B cell (primary cell): Measurements from ENCODE around the gene SLC12A7. TPM values are rescaled to one million over a fixed set of nuclear protein-coding genes. Genes with fewer than 3 reads are reported as not detected.
A peak's percentile ranks its signal among the peaks of the same experiment; 100 is the strongest.

ENCODE experiments used
- ATAC-seq: fragments of 200-7000 bp; cut with Tn5 transposase; one replicate; pipeline ENCODE4 v1.10.0; 2021; ENCODE audit warnings: low read depth, mild to moderate bottlenecking, moderate number of reproducible peaks, moderate library complexity
- CTCF ChIA-PET: fragments of 350-600 bp; sonication (Branson Sonifier 250); formaldehyde crosslinking; loops from one replicate; lab custom pipeline; 2021; ENCODE audit warnings: antibody characterized with exemption, inconsistent platforms; lab: Charles Lee
- POLR2A ChIA-PET: fragments of 350-600 bp; sonication (Branson Sonifier 250); formaldehyde crosslinking; loops from one replicate; lab custom pipeline; 2021; ENCODE audit warnings: antibody characterized with exemption; lab: Charles Lee
- DNase-seq: peaks from one replicate; pipeline ENCODE4 v3.0.0; 2013
- H2AFZ ChIP-seq: 2 replicates; pipeline ENCODE4 v1.6.1; 2012; ENCODE audit warnings: mild to moderate bottlenecking, low read depth, low read length; ENCODE audit not compliant: insufficient read depth, poor library complexity, severe bottlenecking
- H3K27ac ChIP-seq, 2 donors: 1 replicate in 1 of 2; 2 replicates in 1 of 2; pipeline ENCODE4 v1.5.1; 2012 to 2013; ENCODE audit warnings: low read length in 2 of 2, mild to moderate bottlenecking in 2 of 2, moderate library complexity in 1 of 2
- H3K27me3 ChIP-seq, 4 experiments: fragments of 200-600 bp in 1 of 4; sonication (generic) in 1 of 4; replicated peaks in 1 of 4; 1 replicate in 2 of 4; 2 replicates in 2 of 4; pipeline versions ENCODE4 v1.6.1 to v1.7.0; 2013 to 2016; ENCODE audit warnings: low read length in 3 of 4, mild to moderate bottlenecking in 2 of 4, mixed read lengths in 1 of 4, moderate library complexity in 1 of 4; ENCODE audit not compliant: insufficient read depth in 4 of 4, control insufficient read depth in 3 of 4; ENCODE audit errors: control extremely low read depth in 1 of 4
- H3K36me3 ChIP-seq, 2 experiments: replicated peaks in 1 of 2; 1 replicate in 1 of 2; 2 replicates in 1 of 2; pipeline versions ENCODE4 v1.6.1 to v1.7.1; 2013; ENCODE audit warnings: low read length in 1 of 2; ENCODE audit not compliant: insufficient read depth in 2 of 2, control insufficient read depth in 1 of 2; ENCODE audit errors: control extremely low read depth in 1 of 2, extremely low read depth in 1 of 2
- H3K4me1 ChIP-seq, 2 donors: fragments of 200-600 bp in 1 of 2; sonication (generic) in 1 of 2; 1 replicate in 1 of 2; 2 replicates in 1 of 2; pipeline versions ENCODE4 v1.5.1 to v1.6.1; 2013 to 2017; ENCODE audit warnings: low read length in 2 of 2; ENCODE audit not compliant: control insufficient read depth in 2 of 2, insufficient read depth in 2 of 2
- H3K4me2 ChIP-seq: replicated peaks from 2 replicates; pipeline ENCODE3; 2012; ENCODE audit warnings: mild to moderate bottlenecking, low read depth, low read length; ENCODE audit not compliant: poor library complexity, severe bottlenecking
- H3K4me3 ChIP-seq, 5 experiments: fragments of 200-600 bp in 1 of 5; sonication (generic) in 1 of 5; 1 replicate in 3 of 5; 2 replicates in 2 of 5; pipeline versions ENCODE4 v1.5.1 to v1.7.0; 2011 to 2016; ENCODE audit warnings: low read length in 4 of 5, mild to moderate bottlenecking in 4 of 5, low read depth in 2 of 5, control low read depth in 1 of 5, moderate library complexity in 1 of 5; ENCODE audit not compliant: insufficient read depth in 1 of 5; ENCODE audit errors: control extremely low read depth in 1 of 5, extremely low read depth in 1 of 5
- H3K79me2 ChIP-seq: fragments of 200-600 bp; sonication (generic); one replicate; pipeline ENCODE4 v1.6.0; 2016; ENCODE audit warnings: low read length; ENCODE audit not compliant: control insufficient read depth, insufficient read depth
- H3K9ac ChIP-seq: fragments of 200-600 bp; sonication (generic); 2 replicates; pipeline ENCODE4 v1.6.1; 2017; ENCODE audit warnings: mild to moderate bottlenecking, low read length, moderate library complexity
- H3K9me3 ChIP-seq, 3 donors: one replicate each; pipeline versions ENCODE4 v1.6.1 to v1.7.1; 2013; ENCODE audit warnings: low read length in 2 of 3; ENCODE audit not compliant: control insufficient read depth in 2 of 3, insufficient read depth in 1 of 3; ENCODE audit errors: control extremely low read depth in 1 of 3
- H4K20me1 ChIP-seq: 2 replicates; pipeline ENCODE4 v1.6.0; 2012; ENCODE audit warnings: mild to moderate bottlenecking, low read length; ENCODE audit not compliant: insufficient read depth, control insufficient read depth, poor library complexity, severe bottlenecking
- H3K27ac Mint-ChIP-seq: one replicate; pipeline ENCODE4 v1.8.0; 2021; ENCODE audit warnings: mixed read lengths
- H3K27me3 Mint-ChIP-seq: one replicate; pipeline ENCODE4 v1.8.0; 2021; ENCODE audit warnings: mixed read lengths
- H3K4me1 Mint-ChIP-seq: one replicate; pipeline ENCODE4 v1.8.0; 2021; ENCODE audit warnings: mixed read lengths
- H3K4me3 Mint-ChIP-seq: one replicate; pipeline ENCODE4 v1.8.0; 2021; ENCODE audit warnings: mixed read lengths
- H3K9me3 Mint-ChIP-seq: one replicate; pipeline ENCODE4 v1.8.0; 2022; ENCODE audit warnings: mixed read lengths; ENCODE audit not compliant: insufficient read depth
- EZH2 ChIP-seq: IDR thresholded peaks from 2 replicates; pipeline ENCODE4 v1.6.1; 2012; ENCODE audit warnings: borderline replicate concordance, low read depth, mild to moderate bottlenecking, moderate library complexity, low read length; ENCODE audit not compliant: insufficient read depth, poor library complexity, severe bottlenecking
- WGBS: methylation state at CpG from one replicate; pipeline ENCODE4 v1.1.5; 2013; ENCODE audit warnings: missing lambda C conversion rate; ENCODE audit not compliant: insufficient coverage; 5-methylcytosine and 5-hydroxymethylcytosine counted together
- intact Hi-C: fragments of 100-400 bp; cut with micrococcal nuclease; formaldehyde crosslinking; loops from one replicate; pipeline ENCODE4 v1.10.0; 2022
- polyA plus RNA-seq: library from polyadenylated mRNA; depleted of rRNA; stranded (reverse); fragments of >200 nt; gene quantifications from 2 replicates; pipeline ENCODE4 v1.2.3, GENCODE V29; 2012
- total RNA-seq, 2 donors: library from RNA; stranded (reverse); fragments of 120-200 nt in 1 of 2; gene quantifications; 1 replicate in 1 of 2; 2 replicates in 1 of 2; pipeline versions ENCODE4 v1.2.3 to v1.2.4, GENCODE V29; 2013 to 2022
- TF ChIP-seq, protein P1 (sequence below): fragments of 200-600 bp; IDR thresholded peaks from one replicate; pipeline ENCODE4 v1.8.0; 2022; ENCODE audit warnings: antibody characterized with exemption, mild to moderate bottlenecking

SLC12A7 gene
- total and polyA plus RNA-seq, 2 donors (not counting 1 experiment from before 2014, with no cell fraction given) = 25.5 to 34.4 TPM

DNA sequence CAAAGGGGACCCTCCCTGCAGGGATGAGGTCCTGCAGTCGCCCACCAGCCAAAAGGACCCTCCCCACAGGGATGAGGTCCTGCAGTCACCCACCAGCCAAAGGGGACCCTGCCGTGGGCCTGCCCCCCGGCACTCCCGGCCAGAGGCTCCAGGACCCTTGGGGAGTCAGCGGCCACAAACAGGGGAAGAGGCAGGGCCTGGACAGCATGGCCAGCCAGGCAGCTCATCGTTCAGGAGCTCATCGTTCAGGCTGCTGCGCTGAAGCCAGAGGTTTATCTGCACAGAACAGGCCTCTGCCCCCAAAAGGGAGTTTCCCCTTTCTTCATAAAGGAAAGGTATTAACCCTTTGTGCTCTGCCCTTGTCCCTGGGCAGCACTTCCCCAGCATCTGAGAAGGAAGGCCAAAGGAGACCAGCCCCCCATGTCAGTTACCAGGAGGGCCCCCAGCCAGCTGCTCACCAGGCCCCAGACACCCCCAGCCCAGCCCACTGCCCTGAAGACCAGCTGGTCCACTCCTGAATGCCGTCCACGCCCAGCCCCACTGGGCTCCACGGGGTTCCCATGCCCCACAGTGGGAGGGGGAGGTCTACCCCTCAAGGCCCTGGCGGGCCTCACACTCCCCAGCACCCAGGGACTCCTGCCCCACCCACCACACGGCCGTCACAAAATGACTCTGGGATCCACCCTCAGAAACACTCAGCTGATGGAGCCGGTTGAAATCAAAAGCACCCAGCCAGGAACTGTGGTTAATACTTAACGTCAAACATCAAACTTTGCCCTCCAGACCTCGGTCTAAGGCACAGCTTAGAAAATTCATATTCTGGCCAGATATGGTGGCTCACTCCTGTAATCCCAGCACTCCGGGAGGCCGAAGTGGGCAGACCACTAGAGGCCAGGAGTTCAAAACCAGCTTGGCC, 6.3 kb downstream of the SLC12A7 start:
- ChIA-PET POLR2A (interaction anchor here (0.5 kb wide), 1 partner anchor 835 kb away, joined by 8 read pairs; no protein-coding TSS in a partner anchor), CTCF (interaction anchor here (1.3 to 2.2 kb wide), 4 partner anchors 28 to 540 kb away, joined by 3 to 7 read pairs (median 4); no protein-coding TSS in a partner anchor)
- H3K9me3 Mint-ChIP-seq = no peaks in the 10 kb centered on the region
- Histone ChIP-seq H3K4me2 (peak overlapping the region; percentile 76), H3K4me3 (peak overlapping the region in 4 of 5 experiments; percentile 40 to 43 (median 43)), H3K27ac (peak overlapping the region; percentile 79 to 82), H3K36me3 (no peaks in the 10 kb centered on the region), H2AFZ (no peak overlapping the region), H3K27me3 (peaks cover 0 to 5% (median 0%) of the 10 kb centered on the region in 4 experiments), H4K20me1 (peaks cover 35% of the 10 kb centered on the region), H3K9ac (peak overlapping the region; percentile 55), H3K9me3 (no peaks in the 10 kb centered on the region), H3K79me2 (peaks cover 58% of the 10 kb centered on the region), H3K4me1 (peaks cover 40 to 78% of the 10 kb centered on the region in 2 donors)
- peaks cover 64% of the 10 kb centered on the region for H3K4me1 Mint-ChIP-seq
- TF ChIP-seq, protein P1, sequence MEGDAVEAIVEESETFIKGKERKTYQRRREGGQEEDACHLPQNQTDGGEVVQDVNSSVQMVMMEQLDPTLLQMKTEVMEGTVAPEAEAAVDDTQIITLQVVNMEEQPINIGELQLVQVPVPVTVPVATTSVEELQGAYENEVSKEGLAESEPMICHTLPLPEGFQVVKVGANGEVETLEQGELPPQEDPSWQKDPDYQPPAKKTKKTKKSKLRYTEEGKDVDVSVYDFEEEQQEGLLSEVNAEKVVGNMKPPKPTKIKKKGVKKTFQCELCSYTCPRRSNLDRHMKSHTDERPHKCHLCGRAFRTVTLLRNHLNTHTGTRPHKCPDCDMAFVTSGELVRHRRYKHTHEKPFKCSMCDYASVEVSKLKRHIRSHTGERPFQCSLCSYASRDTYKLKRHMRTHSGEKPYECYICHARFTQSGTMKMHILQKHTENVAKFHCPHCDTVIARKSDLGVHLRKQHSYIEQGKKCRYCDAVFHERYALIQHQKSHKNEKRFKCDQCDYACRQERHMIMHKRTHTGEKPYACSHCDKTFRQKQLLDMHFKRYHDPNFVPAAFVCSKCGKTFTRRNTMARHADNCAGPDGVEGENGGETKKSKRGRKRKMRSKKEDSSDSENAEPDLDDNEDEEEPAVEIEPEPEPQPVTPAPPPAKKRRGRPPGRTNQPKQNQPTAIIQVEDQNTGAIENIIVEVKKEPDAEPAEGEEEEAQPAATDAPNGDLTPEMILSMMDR = no peak
- TF ChIP-seq EZH2 = no peak
- peak overlapping the region; percentile 82 for H3K27ac Mint-ChIP-seq
- ATAC-seq (peak; percentile 59), DNase-seq (no peak)
- H3K4me3 Mint-ChIP-seq = peak overlapping the region; percentile 60
- 9% methylated on average over 14 of the region's 19 CpGs for WGBS
- peaks cover 4% of the 10 kb centered on the region for H3K27me3 Mint-ChIP-seq
- intact Hi-C loops = no loop called here
